GM03348 (cell line): ENCODE data around the gene CLBA1.

Experiments used
- DNase-seq: peaks from one replicate; pipeline ENCODE4 v3.0.0; 2012; ENCODE audit warnings: low spot score

The CLBA1 gene

DNA sequence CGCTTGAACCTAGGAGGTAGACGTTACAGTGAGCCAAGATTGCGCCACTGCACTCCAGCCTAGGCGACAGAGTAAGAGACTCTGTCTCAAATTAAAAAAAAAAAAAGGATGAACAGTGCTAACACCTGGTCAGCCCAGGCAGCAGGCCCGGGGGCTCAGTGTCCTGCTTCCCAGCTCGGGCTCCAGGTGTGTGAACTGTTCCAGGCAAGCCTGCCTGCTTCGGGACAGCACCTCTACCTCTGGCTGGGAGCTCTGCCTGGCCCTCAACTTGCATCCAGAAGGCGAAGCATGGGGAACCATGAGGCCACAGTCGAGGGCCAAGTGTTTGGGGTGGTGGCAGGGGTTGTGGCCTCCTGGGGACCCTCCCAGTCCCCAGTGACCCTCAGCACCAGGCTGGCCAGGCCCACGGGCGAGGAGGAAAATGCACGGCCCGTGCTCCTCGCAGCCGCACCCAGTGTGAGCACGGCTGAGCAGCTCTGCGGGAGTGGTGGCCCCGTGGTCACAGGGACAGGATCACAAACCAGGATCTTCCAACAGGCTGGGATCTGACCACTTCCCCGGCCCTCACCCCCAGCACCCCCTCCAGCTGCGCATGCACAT, 19.8 kb downstream of the CLBA1 start:
- no peak for DNase-seq

- DNase-seq = no peak
These were observed 20.6 kb downstream of the CLBA1 start for GRCh38 chr14:105005929-105006830.

- DNase-seq = no peak
These were observed 21.4 kb downstream of the CLBA1 start for GRCh38 chr14:105006831-105007592.

- no peak for DNase-seq
These were observed 22.1 kb downstream of the CLBA1 start for GRCh38 chr14:105007593-105008264.

DNA sequence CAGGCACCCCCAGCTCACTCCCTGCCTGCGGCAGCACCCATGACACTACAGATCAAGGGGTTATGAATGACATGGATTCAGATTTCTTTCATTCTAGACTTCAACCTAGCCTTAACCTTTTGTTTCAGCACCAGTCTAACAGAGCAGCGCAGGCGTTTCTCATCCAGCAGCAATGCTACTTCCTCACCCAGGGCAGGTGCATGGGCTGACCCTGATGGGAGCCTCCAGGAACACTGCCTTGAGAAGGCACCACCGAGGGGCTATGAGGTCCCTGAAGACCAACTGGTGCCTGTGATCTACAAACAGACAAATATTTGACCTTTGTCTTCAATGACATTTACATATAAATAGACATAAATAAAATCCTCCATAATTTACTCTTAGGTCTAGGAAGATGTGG, 24.5 kb downstream of the CLBA1 start:
- no peak for DNase-seq

GRCh38 chr14:105010891-105011291, 25.3 kb downstream of the CLBA1 start:
- DNase-seq = no peak

- DNase-seq = no peak
These were observed 25.9 kb downstream of the CLBA1 start for GRCh38 chr14:105011312-105011990.

DNA sequence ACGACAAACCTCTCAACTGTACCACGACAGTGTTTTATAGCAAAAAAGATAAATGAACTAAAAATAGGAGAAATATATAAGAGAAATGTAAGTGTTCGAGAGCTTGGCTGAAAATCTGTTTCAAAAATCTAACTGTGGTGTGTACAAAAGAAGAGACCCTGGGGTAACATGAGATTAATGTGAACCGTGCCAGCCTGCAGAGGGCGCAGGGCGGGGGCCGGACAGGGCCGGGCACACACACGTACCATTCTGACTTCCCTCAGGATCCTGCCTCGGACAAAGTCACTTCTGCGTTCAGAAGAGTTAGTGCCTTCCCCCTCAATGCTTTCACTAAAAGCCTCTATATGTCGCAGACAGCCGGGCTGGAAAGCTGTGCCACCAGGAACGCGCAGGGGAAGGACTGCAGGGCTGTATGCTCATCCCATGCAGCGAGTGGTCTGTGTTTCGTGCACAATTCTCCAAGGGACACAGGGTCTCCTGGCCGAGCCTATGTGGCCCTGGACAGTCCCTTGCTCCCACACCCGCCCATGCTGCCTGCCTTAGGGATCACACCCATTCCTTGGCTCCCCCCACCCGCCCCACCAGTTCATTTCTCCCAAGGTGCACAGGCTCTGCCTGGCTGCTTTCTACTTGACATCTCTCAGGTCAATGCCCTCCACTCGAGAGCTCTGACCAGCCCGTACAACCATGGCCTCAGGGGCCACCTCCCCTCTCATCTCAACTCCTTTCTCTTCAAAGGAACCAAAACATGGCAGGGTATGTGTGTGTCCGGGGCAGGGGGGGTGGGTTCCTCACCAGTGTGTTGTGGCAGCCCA, 26.8 kb downstream of the CLBA1 start:
- no peak for DNase-seq

GRCh38 chr14:105013150-105013785, 27.7 kb downstream of the CLBA1 start:
- DNase-seq = peak; percentile 41

GRCh38 chr14:105014032-105014431, 28.4 kb downstream of the CLBA1 start:
- DNase-seq = no peak

DNA sequence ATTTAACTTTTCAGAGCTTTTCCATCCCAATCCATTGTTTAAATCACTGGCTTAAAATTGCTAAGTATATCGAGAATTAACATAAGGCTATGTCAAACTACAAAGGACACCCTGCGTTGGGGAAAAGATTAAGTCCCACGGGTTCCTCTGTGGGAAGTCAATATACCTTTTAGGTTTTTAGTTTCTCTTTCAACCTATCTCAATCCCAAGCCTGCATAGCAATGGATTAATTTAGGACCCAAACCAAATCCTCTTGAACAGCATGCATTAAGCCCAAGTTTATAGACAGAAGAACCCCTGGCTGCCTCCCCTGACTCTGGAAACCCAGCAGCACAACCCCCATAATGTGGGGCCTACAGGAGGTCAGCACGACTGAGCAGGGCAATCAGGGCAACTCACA, 29.0 kb downstream of the CLBA1 start:
- DNase-seq = no peak

DNA sequence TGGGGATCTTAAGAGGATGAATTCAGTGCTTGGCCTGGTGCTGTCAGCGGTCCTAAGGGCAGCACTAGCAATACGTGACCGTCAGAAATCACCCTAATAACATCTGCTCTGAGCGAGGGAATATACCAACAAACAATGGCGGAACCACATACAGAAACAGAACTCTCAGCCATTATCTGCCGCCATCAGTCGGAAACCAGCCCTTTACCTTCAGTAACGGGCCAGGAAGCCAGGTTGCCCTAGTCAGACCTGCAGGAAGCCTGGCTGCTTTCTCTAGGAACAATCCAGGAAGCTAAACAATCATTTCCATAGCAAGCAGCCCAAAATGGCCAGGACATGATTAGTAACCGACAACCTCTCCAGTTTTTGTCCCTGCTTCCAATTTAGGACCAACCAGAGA, 29.7 kb downstream of the CLBA1 start:
- no peak for DNase-seq

DNA sequence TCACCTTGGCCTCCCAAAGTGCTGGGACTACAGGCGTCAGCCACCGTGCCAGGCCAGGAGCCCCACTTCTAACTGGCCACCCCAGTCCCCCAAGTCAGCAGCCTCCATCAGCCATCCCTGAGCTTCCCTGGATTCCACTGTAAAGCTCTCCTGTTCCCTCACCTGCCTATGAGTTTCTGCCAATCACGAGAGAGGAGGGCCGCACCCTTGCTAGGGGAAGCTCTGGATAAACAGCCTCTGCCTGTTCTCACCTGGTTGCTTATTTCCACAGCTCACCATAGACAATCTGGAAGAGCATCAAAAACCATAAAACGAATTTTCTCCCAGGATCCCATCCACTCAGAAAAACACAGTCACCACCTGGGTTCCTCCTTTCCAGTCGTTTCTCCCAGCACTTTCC, 30.3 kb downstream of the CLBA1 start:
- DNase-seq = no peak

DNA sequence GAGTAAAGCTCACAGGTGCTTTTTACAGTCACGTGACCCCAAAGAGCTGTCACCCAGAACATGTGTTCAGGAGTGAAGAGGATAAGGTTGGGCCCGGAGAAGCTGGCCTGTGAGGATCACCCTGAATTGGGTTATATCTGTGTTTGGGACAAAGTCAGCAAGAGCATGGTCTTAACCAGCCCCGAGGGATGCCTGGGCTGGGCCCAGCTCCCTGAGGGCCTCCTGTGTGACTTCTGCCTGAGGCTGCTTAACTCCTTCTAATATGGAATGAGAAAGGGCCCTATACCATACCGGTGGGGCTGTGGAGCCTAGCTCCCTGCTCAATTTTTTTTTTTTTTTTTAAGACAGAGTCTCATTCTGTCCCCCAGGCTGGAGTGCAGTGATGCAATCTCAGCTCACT, 32.8 kb downstream of the CLBA1 start:
- no peak for DNase-seq

DNA sequence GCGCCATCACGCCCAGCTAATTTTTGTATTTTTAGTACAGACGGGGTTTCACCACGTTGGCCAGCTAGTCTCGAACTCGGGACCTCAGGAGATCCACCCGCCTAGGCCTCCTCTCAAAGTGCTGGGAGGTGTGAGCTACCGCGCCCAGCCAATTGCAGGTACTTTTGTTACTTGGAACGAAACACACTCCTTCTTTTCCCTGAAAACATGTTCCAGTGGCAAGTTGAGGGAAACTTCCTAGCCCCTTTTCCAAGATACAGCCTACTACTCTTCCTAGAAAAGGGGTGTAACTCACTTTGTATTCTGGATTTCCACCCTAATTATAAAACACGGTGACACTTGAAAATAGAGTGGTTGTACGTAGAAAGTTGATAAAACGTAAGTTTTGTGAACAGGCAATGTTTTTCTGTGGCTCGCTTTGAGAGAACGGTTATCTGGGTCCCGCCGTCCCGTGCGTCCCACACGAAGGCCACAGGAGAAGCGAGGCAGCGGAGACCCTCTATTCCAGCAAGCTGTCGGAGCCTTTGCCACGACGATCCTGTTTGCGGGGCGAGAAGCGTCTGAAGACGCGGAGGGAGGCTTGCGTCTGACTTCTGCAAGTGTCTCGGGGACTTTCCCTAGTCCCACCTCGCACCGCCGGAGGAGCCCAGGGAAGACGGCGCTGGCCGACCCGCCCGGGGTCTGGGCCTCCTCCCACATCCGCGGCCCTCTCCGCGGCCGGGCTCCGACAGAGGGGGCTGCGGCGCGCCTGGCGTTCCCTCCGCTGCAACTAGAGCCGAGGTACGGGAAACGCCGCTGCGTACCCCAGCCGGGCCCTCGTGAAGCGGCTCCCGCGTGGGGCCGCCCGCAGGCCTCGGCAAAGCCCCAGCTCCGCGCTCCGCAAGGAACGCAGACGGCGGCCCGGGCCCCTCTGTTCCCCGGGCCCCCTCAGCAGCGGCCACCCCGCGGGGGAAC, 34.5 kb downstream of the CLBA1 start:
- DNase-seq = peak; percentile 50

DNA sequence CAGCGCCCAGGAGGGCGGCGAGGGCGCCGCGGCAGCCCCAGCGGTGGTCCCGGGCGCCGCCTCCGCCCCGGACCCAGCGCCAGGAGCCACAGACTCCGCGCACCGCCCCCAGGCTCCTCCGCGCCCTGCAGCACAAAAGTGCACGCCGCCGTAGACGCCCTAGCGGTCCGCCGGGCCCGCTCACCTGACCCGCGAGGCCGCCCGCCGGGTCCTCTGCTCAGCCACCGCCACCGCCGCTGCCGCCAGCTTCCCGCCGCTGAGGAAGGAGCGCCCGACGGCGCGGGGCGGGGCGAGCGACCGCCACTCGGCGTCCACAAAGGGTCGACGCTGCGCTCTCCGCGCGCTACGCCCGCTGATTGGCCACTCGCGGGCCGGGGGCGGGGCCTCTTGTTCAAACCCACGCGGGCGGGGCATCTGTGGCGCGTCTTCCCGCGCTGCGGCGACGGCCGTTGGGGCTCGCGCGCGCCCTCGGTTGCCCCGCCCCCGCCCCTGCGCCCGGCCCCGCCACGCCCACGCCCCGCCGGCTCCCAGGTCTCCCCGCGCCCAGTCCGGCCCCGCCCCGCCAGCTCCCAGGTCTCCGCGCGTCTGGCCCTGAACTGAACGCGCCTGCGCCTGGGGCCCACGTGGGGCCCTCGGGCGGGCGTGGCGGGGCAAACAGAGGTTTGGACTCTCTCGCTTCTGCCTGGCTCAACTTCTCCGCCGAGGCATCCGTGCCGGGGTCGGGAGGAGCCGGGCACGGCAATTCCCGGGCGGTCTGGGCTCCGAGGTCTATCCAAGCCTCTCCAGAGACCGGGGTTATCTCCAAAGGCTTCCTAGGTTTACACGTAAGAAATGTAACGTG, 35.4 kb downstream of the CLBA1 start, which contains the start of gene CDCA4:
Gene CDCA4 (minus strand): TSS at position 269 of the 841 bp plus-strand sequence. CDS start 9,154 bp downstream, outside the sequence.
- peak; percentile 100 for DNase-seq

DNA sequence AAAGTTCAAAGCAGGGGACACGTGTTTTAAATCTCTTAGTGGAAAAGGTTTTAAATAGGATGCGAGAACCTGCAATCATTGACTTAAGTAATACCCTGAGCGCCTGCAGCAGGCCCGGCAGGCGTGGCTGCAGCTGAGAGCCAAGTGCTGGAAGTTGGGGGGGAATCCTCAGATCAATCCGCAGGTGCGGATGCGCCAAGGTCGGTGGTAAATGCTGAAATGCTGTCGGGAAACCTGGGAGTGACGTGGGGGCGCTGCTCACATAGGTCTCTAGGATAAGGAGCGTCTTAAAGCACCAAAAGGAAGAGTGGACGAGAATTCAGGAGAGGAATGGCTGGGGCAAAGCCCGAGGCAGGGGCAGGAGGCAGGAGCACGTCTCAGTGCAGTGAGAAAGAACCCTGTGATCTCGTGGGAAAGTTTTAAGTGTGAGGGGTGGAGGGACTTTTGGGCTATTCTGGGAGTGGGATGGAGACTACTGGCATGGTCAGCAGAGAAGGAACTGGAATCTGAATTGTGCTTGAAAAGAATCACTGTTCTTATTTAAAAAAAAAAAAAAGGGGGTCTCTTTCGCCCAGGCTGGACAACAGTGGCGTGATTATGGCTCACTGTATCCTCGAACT, 36.2 kb downstream of the CLBA1 start:
- peak; percentile 29 for DNase-seq

GRCh38 chr14:105022276-105022670, 36.7 kb downstream of the CLBA1 start:
- DNase-seq = no peak
